RWPE1 (cell line): Measurements from ENCODE around the gene NECAP2.
A peak's percentile ranks its signal among the peaks of the same experiment; 100 is the strongest.
"Not testable (repeated sequence)": the region's sequence is repeated elsewhere in the genome, so short reads cannot be mapped to it uniquely, and the experiment has no call there.

Experiments
- CTCF ChIA-PET: fragments of 350-600 bp; sonication (Branson Sonifier 250); formaldehyde crosslinking; extraction: SDS; loops from one replicate; lab custom pipeline; 2021; lab: Yijun Ruan, JAX
- POLR2A ChIA-PET: fragments of 400-600 bp; formaldehyde crosslinking; extraction: SDS; loops from one replicate; lab custom pipeline; 2020; ENCODE audit warnings: antibody characterized with exemption; ENCODE audit not compliant: low non-redundant PET; lab: Yijun Ruan, JAX
- DNase-seq: peaks from one replicate; pipeline ENCODE4 v3.0.0; 2012; ENCODE audit warnings: low spot score
- H3K27ac ChIP-seq: fragments of 450-650 bp; 2 replicates; pipeline ENCODE4 v1.5.1; 2017
- CTCF ChIP-seq: fragments of 450-650 bp; conservative IDR thresholded peaks from 2 replicates; pipeline ENCODE4 v1.5.1; 2017; ENCODE audit warnings: low read depth, mild to moderate bottlenecking

The NECAP2 gene

GRCh38 chr1:16498047-16498446, 57.5 kb downstream of the NECAP2 start:
- H3K27ac ChIP-seq, result peak overlapping the region; percentile 68; the same call in 1 of the 2 replicates
- POLR2A ChIA-PET, DNase-seq, CTCF ChIA-PET: not testable (repeated sequence)

DNA sequence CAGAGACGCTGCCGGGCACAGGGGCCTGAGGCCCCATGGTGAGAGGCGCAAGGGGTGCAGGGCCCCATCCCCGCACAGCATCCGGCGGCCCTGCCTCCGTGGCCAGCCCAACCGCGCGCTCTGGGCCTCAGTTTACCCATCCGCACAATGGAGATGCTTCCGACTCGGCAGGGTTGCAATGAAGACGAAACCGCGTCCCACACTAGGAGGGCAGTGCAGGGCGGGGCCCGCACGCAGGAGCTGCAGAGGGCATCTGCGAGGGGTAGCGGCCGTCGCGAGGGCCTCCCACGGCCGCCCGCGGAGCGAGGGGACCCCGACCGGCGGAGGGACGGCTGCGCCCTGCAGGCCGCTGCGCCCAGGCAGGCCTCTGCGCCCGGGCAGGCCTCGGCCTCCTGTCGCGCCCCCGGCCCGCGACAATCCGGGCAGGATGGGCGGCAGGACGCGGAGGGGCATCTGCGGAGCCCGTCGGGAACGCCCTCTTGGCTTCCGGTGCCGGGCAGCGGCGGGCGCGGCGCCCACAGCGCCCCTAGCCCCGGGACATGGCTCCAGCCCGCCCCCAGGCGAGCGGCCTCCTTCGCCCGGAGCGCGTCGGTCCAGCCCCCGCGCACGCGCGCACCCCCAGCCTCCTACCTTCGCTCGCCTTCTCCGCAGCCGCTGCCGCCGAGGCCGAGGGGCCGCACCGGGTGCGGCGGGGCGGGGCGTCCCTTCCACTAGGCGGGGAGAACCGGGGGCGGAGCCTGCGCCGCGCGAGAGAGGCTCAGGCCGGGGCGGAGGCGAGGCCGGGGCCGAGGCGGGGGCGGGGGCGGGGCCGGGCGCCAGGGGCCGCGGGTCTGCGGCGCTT, 58.3 kb downstream of the NECAP2 start:
- CTCF ChIA-PET, result interaction anchor here (0.7 kb wide), 1 partner anchor 776 kb away, joined by 4 read pairs; no protein-coding TSS in a partner anchor
- DNase-seq, result peak; percentile 86
- POLR2A ChIA-PET, result no interaction called here
- TF ChIP-seq CTCF, result 0 out of 2 replicates have a peak, but pooled peaks have one; percentile 5
- H3K27ac ChIP-seq, result peak overlapping the region; percentile 68

DNA sequence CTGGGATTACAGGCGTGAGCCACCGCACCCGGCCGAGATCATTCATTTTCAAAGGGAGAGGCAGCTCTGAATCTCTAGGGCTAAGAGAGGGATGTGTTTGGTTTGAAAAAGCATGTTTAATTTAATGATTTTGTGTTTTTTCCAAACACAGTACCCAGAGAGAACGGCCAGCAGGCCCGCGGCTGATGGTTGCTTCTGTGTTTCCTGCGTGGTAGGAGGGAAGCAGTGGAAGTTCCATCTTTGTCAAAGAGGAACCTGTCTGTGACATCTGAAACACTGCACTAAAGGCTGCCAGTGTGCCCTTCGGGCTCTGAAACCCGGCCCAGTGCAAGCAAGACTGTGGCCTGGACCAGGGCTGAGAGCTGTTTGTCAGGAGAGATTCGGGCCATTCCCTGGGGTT, 59.9 kb downstream of the NECAP2 start:
- POLR2A ChIA-PET, CTCF ChIA-PET, DNase-seq, H3K27ac ChIP-seq: not testable (repeated sequence)

DNA sequence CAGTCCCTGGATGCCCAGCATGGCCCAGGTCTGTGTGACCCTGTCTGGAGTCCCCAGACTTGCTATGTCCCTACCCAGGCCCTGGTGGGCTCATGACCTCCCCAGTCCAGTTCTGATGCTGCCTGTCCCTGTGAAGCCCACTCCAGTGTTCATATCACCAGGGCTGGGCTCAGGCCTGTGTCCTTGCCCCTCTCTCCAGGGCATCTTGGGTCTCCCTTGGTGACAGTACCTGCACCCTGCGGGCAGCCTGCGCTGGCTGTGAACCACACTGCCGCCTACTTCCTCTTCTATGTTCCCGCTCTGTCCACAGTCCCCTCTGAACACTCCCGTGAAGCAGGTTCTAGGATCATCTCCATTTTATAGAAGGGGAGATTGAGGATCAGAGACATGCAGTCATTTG, 60.5 kb downstream of the NECAP2 start:
- CTCF ChIA-PET, POLR2A ChIA-PET, DNase-seq, H3K27ac ChIP-seq: not testable (repeated sequence)

DNA sequence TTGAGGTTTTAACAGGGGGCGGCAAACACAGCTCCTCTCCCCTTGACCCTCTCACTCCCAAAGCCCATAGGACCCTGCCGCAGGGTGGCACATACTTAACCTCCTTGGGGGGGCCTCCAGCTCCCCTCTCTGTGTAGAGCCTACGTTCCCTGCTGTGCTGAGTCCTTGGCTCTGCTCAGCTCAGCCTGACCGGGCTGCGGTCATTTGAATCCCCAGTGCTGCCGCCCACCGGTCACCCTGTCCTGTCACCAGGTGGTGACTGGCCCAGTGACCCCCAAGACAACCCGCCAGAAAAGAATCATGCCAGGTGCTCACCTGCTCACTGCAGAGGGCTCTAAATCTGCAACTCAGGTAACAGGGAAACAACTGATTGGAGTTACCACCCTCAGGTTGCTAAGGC, 60.9 kb downstream of the NECAP2 start:
- DNase-seq, CTCF ChIA-PET, H3K27ac ChIP-seq, POLR2A ChIA-PET: not testable (repeated sequence)

GRCh38 chr1:16503494-16503893, 63.0 kb downstream of the NECAP2 start:
- DNase-seq, result no peak
- ChIA-PET POLR2A (no interaction called here), CTCF (no interaction called here)
- H3K27ac ChIP-seq, result no peak overlapping the region
- no peak for TF ChIP-seq CTCF

DNA sequence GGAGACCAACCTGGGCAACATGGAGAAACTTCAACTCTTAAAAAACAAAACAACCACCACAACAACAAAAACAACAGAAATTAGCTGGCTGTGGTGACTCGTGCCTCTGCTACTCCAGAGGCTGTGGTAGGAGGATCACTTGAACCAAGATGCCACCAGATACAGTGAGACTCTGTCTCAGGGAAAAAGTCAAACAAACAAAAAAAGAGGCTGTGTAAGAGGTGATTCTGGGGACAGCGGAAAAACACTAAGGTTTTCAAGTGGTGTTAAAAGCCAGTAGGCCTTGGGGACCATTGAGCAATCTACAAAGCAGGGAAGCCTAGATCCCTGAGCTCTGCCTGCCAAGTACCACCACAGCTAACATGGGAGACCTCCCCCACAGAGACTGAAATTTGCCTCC, 65.3 kb downstream of the NECAP2 start:
- H3K27ac ChIP-seq, CTCF ChIA-PET, POLR2A ChIA-PET, DNase-seq: not testable (repeated sequence)

DNA sequence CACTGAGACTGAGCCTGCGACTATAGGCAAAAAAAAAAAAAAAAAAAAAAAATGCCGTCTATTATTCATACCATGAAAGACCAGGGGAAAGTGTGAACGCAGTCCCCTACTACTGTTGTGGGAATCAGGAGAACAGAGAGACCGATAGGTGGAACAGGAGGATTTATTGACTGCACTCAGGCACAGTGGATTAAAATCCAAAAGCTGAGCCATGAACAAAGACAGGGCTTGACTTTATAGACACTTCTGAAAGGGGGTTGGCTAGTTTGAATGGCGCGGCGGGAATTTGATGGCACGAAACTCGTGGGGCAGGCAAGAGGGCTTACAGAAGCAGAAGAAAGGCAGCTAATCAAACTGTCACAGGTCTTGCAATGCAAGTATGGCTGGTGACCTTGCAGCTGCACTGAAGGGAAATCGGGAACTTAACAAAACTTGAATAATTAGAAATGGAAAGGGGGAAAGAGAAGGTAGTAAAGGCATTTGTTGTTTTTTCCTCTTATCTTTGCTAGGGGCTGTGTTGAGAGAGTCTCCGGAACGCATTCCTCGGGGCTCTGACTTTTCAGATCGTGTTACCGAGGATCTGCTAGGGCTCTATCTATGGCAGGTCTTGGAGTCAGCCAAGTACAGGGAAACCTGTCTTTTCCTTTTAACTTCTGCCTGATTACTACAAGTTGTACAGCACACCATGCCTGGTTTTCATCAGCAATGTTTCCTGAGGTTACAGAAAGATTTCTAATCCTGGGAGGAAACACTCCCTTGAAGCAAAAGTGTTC, 66.0 kb downstream of the NECAP2 start:
- CTCF ChIA-PET, result not testable (repeated sequence)

GRCh38 chr1:16508861-16509445, 68.4 kb downstream of the NECAP2 start:
- CTCF ChIA-PET, DNase-seq, POLR2A ChIA-PET, H3K27ac ChIP-seq: not testable (repeated sequence)

More for the DNA sequence above, 66.0 kb downstream of the NECAP2 start:
- H3K27ac ChIP-seq, POLR2A ChIA-PET, DNase-seq: not testable (repeated sequence)
